ENCODE data around the gene RASA3.

The RASA3 gene

GRCh38 chr13:114122127-114122511 lies 10.3 kb downstream of the RASA3 start:
- peaks cover 7% of the 10 kb centered on the region; the same call in 1 of the 2 replicates for H4K20me1 ChIP-seq (ENCODE audit: insufficient read depth, low read length)
- peaks cover 10% of the 10 kb centered on the region for H3F3A ChIP-seq (ENCODE audit: insufficient read depth, low read length)
- H3K36me3 ChIP-seq (replicated peaks; ENCODE audit: insufficient read depth, low read length) = no peaks in the 10 kb centered on the region
- TF ChIP-seq CTCF (IDR thresholded peaks at IDR 0.05; ENCODE audit: low read length) (no peak), EZH2 (optimal IDR thresholded peaks at IDR 0.05; ENCODE audit: low read depth, low read length) (no peak), EZH2phosphoT487 (IDR thresholded peaks at IDR 0.05; ENCODE audit: low read length) (no peak)
- H3K79me2 ChIP-seq (ENCODE audit: low read length) = peaks cover 87% of the 10 kb centered on the region
- no peak overlapping the region for H3K9ac ChIP-seq (ENCODE audit: low read length)
- H2AFZ ChIP-seq (ENCODE audit: low read length) = no peak overlapping the region
- no peaks in the 10 kb centered on the region for H3K27me3 ChIP-seq (replicated peaks; ENCODE audit: insufficient read depth, low read length)
- no peaks in the 10 kb centered on the region for H3K4me1 ChIP-seq (ENCODE audit: low read length)
- no peak overlapping the region for H3K4me3 ChIP-seq (ENCODE audit: low read length)
- no peaks in the 10 kb centered on the region for H3K9me3 ChIP-seq (replicated peaks; ENCODE audit: insufficient read depth, low read length)
- DNase-seq = no peak
- no peak overlapping the region for H3K27ac ChIP-seq (ENCODE audit: low read length)
- no peaks in the 10 kb centered on the region for H3K9me2 ChIP-seq (replicated peaks; ENCODE audit: insufficient read depth, low read length)
- H3K4me2 ChIP-seq (ENCODE audit: low read depth, low read length) = no peak overlapping the region

GRCh38 chr13:114121496-114122126 lies 10.8 kb downstream of the RASA3 start:
- no peaks in the 10 kb centered on the region for H3K9me3 ChIP-seq (replicated peaks; ENCODE audit: insufficient read depth, low read length)
- H3F3A ChIP-seq (ENCODE audit: insufficient read depth, low read length) = peaks cover 10% of the 10 kb centered on the region
- no peaks in the 10 kb centered on the region for H3K9me2 ChIP-seq (replicated peaks; ENCODE audit: insufficient read depth, low read length)
- H3K4me3 ChIP-seq (ENCODE audit: low read length) = no peak overlapping the region
- H3K4me1 ChIP-seq (ENCODE audit: low read length) = no peaks in the 10 kb centered on the region
- peaks cover 7% of the 10 kb centered on the region; the same call in 1 of the 2 replicates for H4K20me1 ChIP-seq (ENCODE audit: insufficient read depth, low read length)
- H3K79me2 ChIP-seq (ENCODE audit: low read length) = peaks cover 86% of the 10 kb centered on the region
- no peaks in the 10 kb centered on the region for H3K36me3 ChIP-seq (replicated peaks; ENCODE audit: insufficient read depth, low read length)
- DNase-seq = no peak
- no peak for TF ChIP-seq EZH2 (optimal IDR thresholded peaks at IDR 0.05; ENCODE audit: low read depth, low read length)
- no peak for TF ChIP-seq EZH2phosphoT487 (IDR thresholded peaks at IDR 0.05; ENCODE audit: low read length)
- no peak for TF ChIP-seq CTCF (IDR thresholded peaks at IDR 0.05; ENCODE audit: low read length)
- no peak overlapping the region for H3K9ac ChIP-seq (ENCODE audit: low read length)
- H3K27me3 ChIP-seq (replicated peaks; ENCODE audit: insufficient read depth, low read length) = no peaks in the 10 kb centered on the region
- no peak overlapping the region for H3K4me2 ChIP-seq (ENCODE audit: low read depth, low read length)
- no peak overlapping the region for H3K27ac ChIP-seq (ENCODE audit: low read length)
- H2AFZ ChIP-seq (ENCODE audit: low read length) = no peak overlapping the region

GRCh38 chr13:114121031-114121430 lies 11.4 kb downstream of the RASA3 start:
- Histone ChIP-seq H3K4me2 (ENCODE audit: low read depth, low read length) (no peak overlapping the region), H3K79me2 (ENCODE audit: low read length) (peaks cover 86% of the 10 kb centered on the region), H4K20me1 (ENCODE audit: insufficient read depth, low read length) (peaks cover 7% of the 10 kb centered on the region; the same call in 1 of the 2 replicates), H3K9me3 (replicated peaks; ENCODE audit: insufficient read depth, low read length) (no peaks in the 10 kb centered on the region), H2AFZ (ENCODE audit: low read length) (no peak overlapping the region), H3K27ac (ENCODE audit: low read length) (no peak overlapping the region), H3F3A (ENCODE audit: insufficient read depth, low read length) (peaks cover 10% of the 10 kb centered on the region), H3K36me3 (replicated peaks; ENCODE audit: insufficient read depth, low read length) (no peaks in the 10 kb centered on the region), H3K4me3 (ENCODE audit: low read length) (no peak overlapping the region), H3K9ac (ENCODE audit: low read length) (no peak overlapping the region), H3K4me1 (ENCODE audit: low read length) (no peaks in the 10 kb centered on the region), H3K27me3 (replicated peaks; ENCODE audit: insufficient read depth, low read length) (no peaks in the 10 kb centered on the region), H3K9me2 (replicated peaks; ENCODE audit: insufficient read depth, low read length) (no peaks in the 10 kb centered on the region)
- DNase-seq = no peak
- TF ChIP-seq EZH2 (optimal IDR thresholded peaks at IDR 0.05; ENCODE audit: low read depth, low read length) (no peak), CTCF (IDR thresholded peaks at IDR 0.05; ENCODE audit: low read length) (no peak), EZH2phosphoT487 (IDR thresholded peaks at IDR 0.05; ENCODE audit: low read length) (no peak)

Measured in MM.1S (cell line).